IMR-90 (cell line): ENCODE data around the gene SH3RF3. TPM values are rescaled to one million over a fixed set of nuclear protein-coding genes. Genes with fewer than 3 reads are reported as not detected.
A peak's percentile ranks its signal among the peaks of the same experiment; 100 is the strongest.

ENCODE experiments used
- ATAC-seq: fragments of 200-7000 bp; cut with Tn5 transposase; 2 replicates; pipeline ENCODE4 v1.9.1; 2020; ENCODE audit warnings: low read depth, mild to moderate bottlenecking, moderate library complexity
- BruUV-seq: library from RNA; stranded (reverse); fragments of 400-500 nt; replicated peaks from 2 replicates; lab custom pipeline; 2021; lab: Mats Ljungman, UMichigan
- CTCF ChIA-PET: fragments of 300-600 bp; formaldehyde crosslinking; extraction: SDS; loops from one replicate; lab custom pipeline; 2021; ENCODE audit warnings: antibody characterized with exemption; lab: Yijun Ruan, JAX
- POLR2A ChIA-PET: fragments of 300-600 bp; sonication (Branson Sonifier 250); formaldehyde crosslinking; loops from one replicate; lab custom pipeline; 2022; ENCODE audit warnings: antibody characterized with exemption; ENCODE audit not compliant: unreplicated experiment; lab: Charles Lee
- DNase-seq: peaks from one replicate; pipeline ENCODE4 v3.0.0; 2013
- H2AFZ ChIP-seq: replicated peaks from 2 replicates; pipeline ENCODE3; 2013; ENCODE audit warnings: low read length, mild to moderate bottlenecking; ENCODE audit not compliant: poor library complexity
- H2AK5ac ChIP-seq: 2 replicates; pipeline ENCODE4 v1.6.1; 2013; ENCODE audit warnings: low read depth, low read length, inconsistent platforms
- H2AK9ac ChIP-seq: replicated peaks from 2 replicates; pipeline ENCODE3; 2013; ENCODE audit warnings: mild to moderate bottlenecking, low read depth, low read length, moderate library complexity; ENCODE audit not compliant: poor library complexity
- H2BK120ac ChIP-seq: 2 replicates; pipeline ENCODE4 v1.6.1; 2013; ENCODE audit warnings: low read depth, low read length, inconsistent platforms
- H2BK15ac ChIP-seq: 3 replicates; pipeline ENCODE4 v1.6.1; 2013; ENCODE audit warnings: low read depth, low read length, inconsistent platforms
- H2BK20ac ChIP-seq: 2 replicates; pipeline ENCODE4 v1.6.1; 2013; ENCODE audit warnings: low read depth, mild to moderate bottlenecking, inconsistent platforms, low read length, moderate library complexity
- H2BK5ac ChIP-seq: 2 replicates; pipeline ENCODE4 v1.6.1; 2013; ENCODE audit warnings: mild to moderate bottlenecking, low read depth, low read length, inconsistent platforms; ENCODE audit not compliant: poor library complexity, severe bottlenecking
- H3K14ac ChIP-seq: replicated peaks from 2 replicates; pipeline ENCODE4 v1.6.1; 2013; ENCODE audit warnings: low read depth, low read length, inconsistent platforms
- H3K18ac ChIP-seq: 2 replicates; pipeline ENCODE4 v1.6.1; 2013; ENCODE audit warnings: low read depth, low read length, control low read depth
- H3K23ac ChIP-seq: 2 replicates; pipeline ENCODE4 v1.6.1; 2013; ENCODE audit warnings: low read depth, low read length, inconsistent platforms
- H3K27ac ChIP-seq: 2 replicates; pipeline ENCODE4 v1.5.1; 2013; ENCODE audit warnings: mild to moderate bottlenecking, control low read depth, low read length; ENCODE audit not compliant: insufficient read depth
- H3K27me3 ChIP-seq: 2 replicates; pipeline ENCODE4 v1.6.1; 2013; ENCODE audit warnings: low read length; ENCODE audit not compliant: control insufficient read depth, insufficient read depth
- H3K36me3 ChIP-seq: 2 replicates; pipeline ENCODE4 v1.6.1; 2013; ENCODE audit warnings: low read length, mixed read lengths; ENCODE audit not compliant: control insufficient read depth, insufficient read depth
- H3K4ac ChIP-seq: 2 replicates; pipeline ENCODE4 v1.6.1; 2013; ENCODE audit warnings: low read depth, low read length, inconsistent platforms
- H3K4me1 ChIP-seq: 2 replicates; pipeline ENCODE4 v1.6.1; 2013; ENCODE audit warnings: low read length, mixed read lengths; ENCODE audit not compliant: control insufficient read depth, insufficient read depth
- H3K4me2 ChIP-seq: 2 replicates; pipeline ENCODE4 v1.6.1; 2013; ENCODE audit warnings: low read depth, mild to moderate bottlenecking, control low read depth, low read length, moderate library complexity
- H3K4me3 ChIP-seq: 2 replicates; pipeline ENCODE4 v1.5.1; 2013; ENCODE audit warnings: low read depth, mild to moderate bottlenecking, control low read depth, low read length, moderate library complexity; ENCODE audit not compliant: insufficient read depth
- H3K56ac ChIP-seq: 2 replicates; pipeline ENCODE4 v1.6.1; 2013; ENCODE audit warnings: low read length, inconsistent platforms; ENCODE audit not compliant: insufficient read depth; ENCODE audit errors: extremely low read depth
- H3K79me1 ChIP-seq, 2 experiments: 2 replicates each; pipeline ENCODE4 v1.6.1; 2013; ENCODE audit warnings: low read length in 2 of 2, inconsistent platforms in 1 of 2, low read depth in 1 of 2
- H3K9ac ChIP-seq: 2 replicates; pipeline ENCODE4 v1.6.1; 2013; ENCODE audit warnings: low read depth, low read length, control low read depth
- H3K9me1 ChIP-seq: 2 replicates; pipeline ENCODE4 v1.6.1; 2013; ENCODE audit warnings: low read length, inconsistent platforms; ENCODE audit not compliant: insufficient read depth
- H3K9me3 ChIP-seq: 2 replicates; pipeline ENCODE4 v1.6.1; 2013; ENCODE audit warnings: low read length; ENCODE audit not compliant: control insufficient read depth, insufficient read depth
- H4K20me1 ChIP-seq: 2 replicates; pipeline ENCODE4 v1.6.1; 2013; ENCODE audit warnings: low read length, inconsistent platforms; ENCODE audit not compliant: insufficient read depth
- H4K5ac ChIP-seq: 2 replicates; pipeline ENCODE4 v1.6.1; 2013; ENCODE audit warnings: mild to moderate bottlenecking, low read depth, low read length, control low read depth
- H4K8ac ChIP-seq, 2 experiments: 2 replicates each; pipeline ENCODE4 v1.6.1; 2013; ENCODE audit warnings: low read depth in 2 of 2, low read length in 2 of 2, control low read depth in 1 of 2, inconsistent platforms in 1 of 2
- H4K91ac ChIP-seq: 2 replicates; pipeline ENCODE4 v1.6.1; 2013; ENCODE audit warnings: low read depth, low read length, inconsistent platforms; ENCODE audit not compliant: insufficient read depth
- BHLHE40 ChIP-seq: fragments of 150-350 bp; IDR thresholded peaks from 2 replicates; pipeline ENCODE4 v1.6.1; 2016; ENCODE audit warnings: mild to moderate bottlenecking, low read depth, low read length
- CEBPB ChIP-seq: IDR thresholded peaks from 2 replicates; pipeline ENCODE4 v1.6.1; 2012; ENCODE audit warnings: low read depth, low read length, improper control_type of control experiment
- FOS ChIP-seq: fragments of 150-350 bp; IDR thresholded peaks from 2 replicates; pipeline ENCODE4 v1.6.1; 2016; ENCODE audit warnings: low read depth, low read length
- MAFK ChIP-seq: IDR thresholded peaks from 2 replicates; pipeline ENCODE4 v1.6.1; 2012; ENCODE audit warnings: low read depth, low read length, improper control_type of control experiment
- MXI1 ChIP-seq: IDR thresholded peaks from 2 replicates; pipeline ENCODE4 v1.6.1; 2012; ENCODE audit warnings: low read depth, mild to moderate bottlenecking, low read length, moderate library complexity, borderline replicate concordance
- POLR2A ChIP-seq: IDR thresholded peaks from 2 replicates; pipeline ENCODE4 v1.6.1; 2012; ENCODE audit warnings: mild to moderate bottlenecking, low read depth, low read length
- RAD21 ChIP-seq: IDR thresholded peaks from 2 replicates; pipeline ENCODE4 v1.6.1; 2012; ENCODE audit warnings: low read length, improper control_type of control experiment
- RCOR1 ChIP-seq: IDR thresholded peaks from 2 replicates; pipeline ENCODE4 v1.6.1; 2012; ENCODE audit warnings: mild to moderate bottlenecking, low read length, improper control_type of control experiment; ENCODE audit not compliant: insufficient replicate concordance
- SMC3 ChIP-seq: fragments of 150-350 bp; IDR thresholded peaks from 2 replicates; pipeline ENCODE4 v1.6.1; 2016; ENCODE audit warnings: low read depth, mild to moderate bottlenecking, antibody characterized with exemption, low read length, moderate library complexity
- WGBS, 2 experiments: methylation state at CpG; one replicate each; pipeline versions ENCODE4 v1.1.5 to v1.1.7; 2013; ENCODE audit warnings: missing lambda C conversion rate in 2 of 2; ENCODE audit not compliant: insufficient read length in 1 of 2; ENCODE audit errors: extremely low coverage in 2 of 2; 5-methylcytosine and 5-hydroxymethylcytosine counted together
- dilution Hi-C: fragments of 300-500 bp; cut with HindIII; formaldehyde crosslinking; loops from one replicate; pipeline ENCODE4 v1.14.3; 2018; ENCODE audit warnings: low sequenced_read_pairs; ENCODE audit not compliant: unreplicated experiment
- in situ Hi-C: fragments of 300-500 bp; cut with MboI; formaldehyde crosslinking; loops from 3 replicates; pipeline ENCODE4 v1.14.3; 2019; ENCODE audit warnings: low sequenced_read_pairs, inconsistent platforms, mixed read lengths
- intact Hi-C: fragments of 100-400 bp; cut with micrococcal nuclease; formaldehyde crosslinking; loops from 2 replicates; pipeline ENCODE4 v1.10.0; 2022
- polyA plus RNA-seq, 3 experiments: library from polyadenylated mRNA; depleted of rRNA; stranded (reverse); fragments of >200 nt; gene quantifications; 2 replicates each; pipeline ENCODE4 v1.2.3, GENCODE V29; 2012; ENCODE audit warnings: low replicate concordance in 1 of 3
- total RNA-seq: library from RNA; depleted of rRNA; stranded (reverse); fragments of >200 nt; gene quantifications from 2 replicates; pipeline ENCODE4 v1.2.3, GENCODE V29; 2012

Gene SH3RF3
- total and polyA plus RNA-seq, 2 of the 4 experiments (the other 2 are of a cell fraction) = 3.4 to 5.3 TPM

DNA sequence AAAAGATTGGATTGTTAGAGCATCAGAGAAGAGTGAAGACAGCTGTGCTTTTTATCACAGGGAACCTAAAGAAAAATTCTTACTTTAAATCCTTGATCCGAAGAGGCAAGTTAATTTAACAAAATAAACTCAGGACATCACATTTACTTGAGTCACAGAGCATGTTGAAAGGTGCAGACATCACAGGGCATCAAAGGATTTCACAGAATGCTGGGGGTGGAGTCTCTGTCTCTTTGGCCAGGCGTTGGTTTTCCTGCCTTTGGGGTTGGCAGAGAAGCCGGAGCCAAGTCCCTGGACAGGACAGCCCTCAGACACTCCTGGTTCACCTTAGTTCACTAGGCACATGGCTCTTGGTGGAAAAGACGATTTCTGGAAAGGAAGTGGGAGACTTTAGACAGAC, 56.3 kb downstream of the SH3RF3 start:
- CTCF ChIA-PET = interaction anchor here (0.6 kb wide), 1 partner anchor 25 kb away, joined by 4 read pairs; no protein-coding TSS in a partner anchor
- peak overlapping the region; percentile 89 for H3K27ac ChIP-seq
- dilution Hi-C loops = no loop called here

More for the DNA sequence above, 56.3 kb downstream of the SH3RF3 start:
- Histone ChIP-seq H2AK9ac (peak overlapping the region; percentile 32), H3K9me1 (peaks cover 24% of the 10 kb centered on the region), H2BK15ac (peak overlapping the region; percentile 52; the same call in 1 of the 3 replicates), H3K4me1 (peaks cover 33% of the 10 kb centered on the region), H3K79me1 (peaks cover 62 to 89% of the 10 kb centered on the region in 2 experiments), H3K9ac (peak overlapping the region; percentile 38), H3K56ac (peak overlapping the region; percentile 69), H4K91ac (peak overlapping the region; percentile 82), H3K4me3 (no peak overlapping the region), H3K23ac (peak overlapping the region; percentile 79), H3K14ac (peak overlapping the region; percentile 82), H4K20me1 (peaks cover 9% of the 10 kb centered on the region; the same call in 1 of the 2 replicates), H4K5ac (peak overlapping the region; percentile 50; the same call in 1 of the 2 replicates), H3K9me3 (no peaks in the 10 kb centered on the region), H3K36me3 (no peaks in the 10 kb centered on the region), H3K4ac (peak overlapping the region; percentile 87), H4K8ac (peak overlapping the region; percentile 54 to 90), H2BK20ac (peak overlapping the region; percentile 90), H3K4me2 (peak overlapping the region; percentile 26), H3K27me3 (no peaks in the 10 kb centered on the region), H2AK5ac (peak overlapping the region; percentile 88), H2AFZ (peak overlapping the region; percentile 37), H2BK120ac (peak overlapping the region; percentile 92), H2BK5ac (peak overlapping the region; percentile 91), H3K18ac (peak overlapping the region; percentile 78)
- TF ChIP-seq CEBPB = peak; percentile 79
- 0 out of 2 replicates have a peak, but pooled peaks have one; percentile 13 for TF ChIP-seq MXI1
- TF ChIP-seq RCOR1 = no peak
- peak; percentile 12; the same call in 1 of the 2 replicates for TF ChIP-seq SMC3
- TF ChIP-seq FOS = peak; percentile 72
- 0 out of 2 replicates have a peak, but pooled peaks have one; percentile 7 for TF ChIP-seq RAD21
- TF ChIP-seq MAFK = no peak; the same call in 1 of the 2 replicates
- peak; percentile 45; the same call in 1 of the 2 replicates for TF ChIP-seq BHLHE40
- peak; percentile 64 for TF ChIP-seq POLR2A
- in situ Hi-C loops (no loop called here), intact Hi-C loops (loop anchor here (1.0 to 2.0 kb wide), 2 partner anchors 12 to 57 kb away; partner anchors contain the start of gene SH3RF3)
- no TSS peak for BruUV-seq
- DNase-seq (peak; percentile 95), ATAC-seq (peak; percentile 83)
- WGBS, 2 experiments = no CpG with 5 or more reads among the region's 4 CpGs
- POLR2A ChIA-PET = interaction anchor here (0.6 kb wide), 1 partner anchor 12 kb away, joined by 3 read pairs; no protein-coding TSS in a partner anchor
